GM21447 (cell line): ENCODE data around the gene FIGNL2.
"Not testable (repeated sequence)": the region's sequence is repeated elsewhere in the genome, so short reads cannot be mapped to it uniquely, and the experiment has no call there.

Experiments
- ATAC-seq: cut with Tn5 transposase; IDR thresholded peaks from one replicate; pipeline ENCODE4 v1.9.1; 2021; ENCODE audit not compliant: unreplicated experiment

Gene FIGNL2

DNA sequence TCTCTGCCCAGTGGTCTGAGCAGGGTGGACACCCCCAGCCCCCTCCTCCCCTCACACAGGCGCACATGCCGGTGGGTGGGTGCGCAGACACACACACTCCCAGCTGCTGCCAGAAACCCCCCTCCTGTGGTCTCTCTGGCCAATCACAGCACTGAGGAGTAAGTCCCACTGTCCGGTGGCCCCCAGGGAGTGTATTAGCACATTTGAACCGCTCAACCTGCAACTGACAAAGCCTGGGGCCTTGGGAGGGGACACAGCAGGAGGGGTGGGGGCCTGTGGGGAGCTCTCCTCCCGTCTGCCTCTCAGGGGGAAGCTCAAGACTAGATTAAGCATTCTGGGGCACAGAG lies 11.7 kb downstream of the FIGNL2 start:
- no peak for ATAC-seq

DNA sequence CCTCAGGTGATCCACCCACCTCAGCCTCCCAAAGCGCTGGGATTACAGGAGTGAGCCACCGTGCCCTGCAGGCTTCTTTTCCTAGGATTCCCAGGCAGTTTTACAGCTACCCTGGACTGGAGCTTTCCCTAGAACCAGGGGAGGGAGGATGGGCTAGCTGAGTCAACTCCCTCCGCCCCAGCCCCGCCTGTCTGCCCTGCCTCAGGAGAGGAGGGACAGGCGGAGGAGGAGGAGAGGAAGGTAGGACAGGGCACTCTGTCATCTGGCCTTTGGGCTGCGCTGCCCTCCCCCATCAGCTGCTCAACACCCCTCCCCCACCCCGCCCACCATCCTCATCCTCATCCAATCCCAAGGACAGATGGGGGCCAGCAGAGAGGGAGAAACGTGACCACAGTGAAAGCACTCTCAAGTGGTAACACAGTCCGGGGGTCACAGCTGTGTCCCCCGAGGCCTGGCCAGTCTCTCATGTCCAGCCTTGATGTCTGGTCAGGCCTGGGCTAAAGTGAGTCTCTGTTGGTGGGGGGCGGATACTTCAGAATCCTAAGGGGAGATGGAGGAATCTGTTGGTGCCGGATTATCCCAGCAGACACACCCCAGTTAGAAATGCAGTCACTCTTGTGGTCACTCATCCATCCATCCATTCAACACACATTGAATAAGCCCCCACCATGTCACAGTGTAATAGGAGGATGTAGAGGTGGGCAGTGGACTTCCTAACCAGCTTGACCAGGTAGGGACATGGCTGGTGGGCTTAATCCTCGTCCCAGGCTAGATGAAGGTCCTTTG lies 12.3 kb downstream of the FIGNL2 start:
- no peak for ATAC-seq

DNA sequence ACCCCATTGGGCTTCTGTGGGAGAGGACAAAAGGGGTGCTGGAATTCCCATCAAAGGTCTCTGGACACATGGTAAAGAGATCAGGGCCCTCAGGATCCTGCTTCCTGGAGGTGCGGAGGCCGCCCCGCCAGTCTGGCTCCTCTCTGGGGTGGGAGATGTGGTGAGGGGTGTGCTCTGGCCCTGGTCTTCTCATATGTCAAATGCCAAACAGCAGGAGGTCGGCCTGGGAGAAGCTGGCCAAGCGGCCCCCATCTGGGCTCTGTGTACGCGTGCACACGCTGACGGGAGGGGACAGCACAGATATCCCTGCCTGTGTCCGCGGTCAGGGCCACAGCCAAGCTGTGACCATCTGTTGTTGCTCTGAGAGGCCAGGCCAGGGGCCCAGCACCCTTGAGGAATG lies 14.1 kb downstream of the FIGNL2 start:
- ATAC-seq: no peak

DNA sequence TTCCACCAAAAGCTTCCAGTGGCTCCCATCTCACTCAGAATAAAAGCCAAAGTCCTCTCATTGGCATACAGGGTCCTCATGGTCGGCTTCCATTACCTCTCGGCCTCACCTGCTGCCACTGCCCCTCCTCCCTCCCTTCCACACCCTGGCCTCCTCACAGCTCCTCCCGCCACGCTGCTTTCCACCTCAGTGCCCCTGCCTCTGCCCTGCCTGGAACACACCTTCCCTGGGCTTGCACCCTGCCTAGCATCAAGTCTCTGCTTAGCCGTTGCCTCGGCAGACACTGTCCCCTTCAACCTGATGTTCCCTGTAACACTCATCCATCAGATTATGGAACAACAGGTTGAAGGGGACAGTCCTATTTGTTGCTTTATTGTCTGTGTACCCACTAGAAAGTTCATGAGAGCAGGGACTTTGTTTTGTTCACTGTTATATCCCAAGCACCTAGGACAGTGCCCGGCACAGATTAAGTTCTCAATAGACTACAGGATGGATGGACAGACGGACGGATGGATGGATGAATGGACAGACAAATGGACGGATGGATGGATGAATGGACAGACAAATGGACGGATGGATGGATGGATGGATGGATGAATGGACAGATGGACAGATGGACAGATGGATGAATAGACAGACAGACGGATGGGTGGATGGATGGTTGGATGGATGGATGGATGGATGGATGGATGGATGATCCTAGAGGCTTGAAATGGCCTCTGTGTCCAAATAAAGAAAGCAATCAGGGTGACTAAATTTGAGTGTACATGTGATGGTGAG lies 14.9 kb downstream of the FIGNL2 start:
- no peak for ATAC-seq

DNA sequence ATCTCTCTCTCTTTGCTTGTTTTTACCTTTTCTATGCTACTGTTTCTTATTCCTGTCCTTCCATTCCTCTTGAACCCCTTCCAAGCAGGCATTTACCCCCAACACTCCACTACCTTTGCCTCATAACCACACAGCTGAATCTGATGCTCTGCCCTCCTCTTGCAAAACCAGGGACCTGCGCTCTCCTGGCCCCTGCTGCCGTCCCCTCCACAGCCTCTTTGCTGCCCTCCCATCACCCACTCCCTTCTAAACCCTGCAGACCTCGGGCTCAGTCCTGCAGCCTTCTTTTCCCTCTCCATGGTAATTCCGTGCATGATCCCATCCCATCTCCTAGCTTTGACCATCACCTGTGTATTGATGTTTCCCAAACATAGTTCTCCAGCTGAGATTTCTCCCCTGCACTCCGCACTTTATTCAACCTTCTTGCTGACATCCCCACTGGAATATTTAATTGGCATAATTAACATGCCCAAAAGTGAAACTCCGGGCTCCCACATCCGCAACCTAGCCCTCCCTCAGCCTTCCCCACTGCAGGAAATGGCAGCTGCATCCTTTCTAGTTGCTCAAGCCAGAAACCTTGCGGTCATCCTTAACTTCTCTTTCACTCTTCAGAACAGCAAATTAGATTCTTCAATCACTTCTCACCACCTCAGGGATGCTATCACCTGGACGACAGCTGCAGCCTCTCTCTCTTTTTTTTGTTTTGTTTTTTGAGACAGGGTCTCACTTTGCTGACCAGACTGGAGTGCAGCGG lies 16.0 kb downstream of the FIGNL2 start:
- no peak for ATAC-seq

DNA sequence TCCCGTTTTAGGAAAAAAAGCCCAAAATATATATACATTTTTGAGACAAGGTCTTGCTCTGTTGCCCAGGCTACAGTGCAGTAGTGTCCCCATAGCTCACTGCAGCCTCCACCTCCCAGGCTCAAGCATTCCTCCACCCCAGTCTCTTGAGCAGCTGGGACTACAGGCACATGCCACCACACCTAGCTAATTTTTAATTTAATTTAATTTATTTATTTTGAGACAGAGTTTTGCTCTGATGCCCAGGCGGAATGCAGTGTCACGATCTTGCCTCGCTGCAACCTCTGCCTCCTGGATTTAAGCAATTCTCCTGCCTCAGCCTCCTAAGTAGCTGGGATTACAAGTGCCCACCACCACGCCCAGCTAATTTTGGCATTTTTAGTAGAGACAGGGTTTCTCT lies 16.7 kb downstream of the FIGNL2 start:
- not testable (repeated sequence) for ATAC-seq

DNA sequence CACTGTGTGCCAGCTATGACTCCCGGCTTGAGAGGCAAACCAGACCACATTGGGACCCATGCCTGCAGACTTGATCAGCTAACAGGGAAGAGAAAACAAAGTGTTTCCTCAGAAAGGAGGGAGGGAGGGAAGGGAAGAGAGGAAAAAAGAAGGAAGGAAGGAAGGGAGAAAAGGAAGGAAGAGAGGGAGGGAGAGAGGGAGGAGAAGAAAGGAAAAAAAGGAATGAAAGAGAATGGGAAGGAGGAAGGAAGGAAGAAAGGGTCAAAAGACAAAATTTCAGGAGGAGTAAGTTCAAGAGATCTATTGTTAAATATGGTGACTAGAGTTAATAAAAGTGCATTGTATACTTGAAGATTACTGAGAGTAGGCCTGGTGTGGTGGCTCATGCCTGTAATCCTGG lies 18.9 kb downstream of the FIGNL2 start:
- ATAC-seq: no peak

DNA sequence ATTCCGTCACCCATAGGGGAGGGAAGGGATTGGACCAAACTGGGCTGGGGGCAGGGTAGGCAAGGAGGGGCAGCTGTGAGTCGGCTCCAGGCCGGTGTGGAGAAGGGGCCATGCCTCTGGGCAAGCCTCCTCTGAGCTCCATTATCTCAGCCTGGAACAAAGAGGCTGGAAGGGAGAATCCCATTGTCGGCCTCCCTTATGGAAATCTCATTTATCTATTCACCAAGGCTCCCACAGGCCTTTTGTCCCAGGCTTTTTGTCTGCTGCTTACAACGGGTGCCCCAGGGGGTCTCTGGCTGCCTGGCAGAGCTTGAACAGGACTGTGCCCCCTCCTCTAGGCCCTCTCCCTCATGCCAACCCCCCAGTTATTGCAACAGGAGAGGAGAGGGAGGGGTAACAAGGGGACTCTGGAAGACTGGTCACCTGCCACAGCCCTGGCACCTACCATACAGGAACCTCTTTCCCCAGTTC lies 19.5 kb downstream of the FIGNL2 start:
- ATAC-seq: no peak

DNA sequence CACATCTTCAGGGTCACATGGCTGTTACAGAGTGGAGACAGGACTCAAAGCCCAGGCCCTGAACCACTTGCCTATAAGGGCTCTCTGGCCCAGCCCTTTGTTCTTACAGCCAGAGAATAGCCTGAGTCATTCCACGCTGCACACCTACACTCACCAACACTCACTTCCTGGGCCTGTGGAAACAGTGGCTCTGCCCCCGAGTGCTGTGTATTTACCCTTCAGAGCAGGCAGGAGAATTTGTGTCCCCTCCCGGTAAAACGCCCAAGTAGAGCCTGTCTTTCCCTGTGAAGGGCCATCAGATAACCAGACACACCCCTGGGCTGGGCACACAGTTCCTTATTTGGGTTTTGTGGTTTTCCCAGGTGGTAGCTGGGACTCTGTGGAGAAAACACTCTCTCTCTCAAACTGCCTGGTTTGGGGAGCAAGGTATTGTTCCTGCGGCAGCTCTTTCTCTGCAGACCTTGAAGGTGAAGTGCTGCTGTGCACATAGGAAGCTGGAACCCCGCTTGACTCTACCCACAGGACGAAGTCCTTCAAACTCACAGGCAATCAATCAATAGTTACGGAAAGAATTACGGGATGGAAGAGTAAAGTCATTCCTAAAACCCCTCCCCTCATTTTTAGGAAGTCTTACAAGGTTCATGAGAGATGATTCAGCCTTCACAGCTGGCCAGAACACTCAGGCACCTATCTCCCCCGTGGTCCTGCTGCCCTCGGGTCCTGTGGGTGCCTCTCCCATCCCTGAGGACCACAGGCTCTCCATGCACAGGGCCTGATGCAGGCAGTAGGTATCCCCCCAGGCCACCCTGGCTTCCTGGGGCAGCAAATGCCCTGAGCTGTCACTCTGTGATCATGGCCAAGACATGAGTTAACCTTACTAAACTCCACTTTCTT lies 20.3 kb downstream of the FIGNL2 start:
- ATAC-seq: no peak

DNA sequence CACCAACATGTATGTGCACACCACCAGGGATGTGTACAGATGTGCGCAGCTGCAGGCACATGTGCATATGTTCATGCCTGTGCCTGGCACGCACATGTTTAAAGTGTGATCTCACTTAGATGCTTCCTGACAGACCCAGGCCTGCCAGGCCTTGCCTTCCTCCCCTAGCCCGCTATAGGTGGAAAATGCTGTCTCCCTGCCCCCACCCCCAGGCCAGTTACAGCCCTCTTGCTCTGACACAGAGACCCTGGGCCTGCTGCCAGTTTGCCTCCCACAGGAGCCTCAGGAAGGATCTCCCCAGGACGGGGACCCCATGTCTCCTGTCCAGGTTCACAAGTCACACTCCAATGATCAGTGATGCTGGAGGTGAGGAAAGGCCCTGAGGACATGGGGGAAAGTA lies 21.6 kb downstream of the FIGNL2 start:
- ATAC-seq: no peak

DNA sequence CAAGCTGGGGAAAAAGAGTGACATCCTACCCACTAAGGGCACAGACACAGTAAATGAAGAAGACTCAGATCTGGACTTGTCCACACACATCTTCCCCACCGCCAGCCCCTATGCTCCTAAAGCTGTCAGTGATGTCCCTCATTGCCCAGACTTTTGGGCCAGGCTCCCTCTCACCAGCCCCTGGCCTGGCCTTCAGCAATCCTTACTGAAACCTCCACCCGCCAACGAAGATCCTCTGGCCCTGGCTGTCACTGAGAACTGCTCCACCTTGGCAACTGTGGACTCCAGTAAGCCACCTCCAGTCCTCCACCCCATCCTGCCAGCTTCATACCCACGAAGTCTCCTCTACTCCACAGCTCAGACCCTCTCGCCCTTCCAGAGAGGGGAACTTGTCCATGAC lies 23.3 kb downstream of the FIGNL2 start:
- no peak for ATAC-seq

DNA sequence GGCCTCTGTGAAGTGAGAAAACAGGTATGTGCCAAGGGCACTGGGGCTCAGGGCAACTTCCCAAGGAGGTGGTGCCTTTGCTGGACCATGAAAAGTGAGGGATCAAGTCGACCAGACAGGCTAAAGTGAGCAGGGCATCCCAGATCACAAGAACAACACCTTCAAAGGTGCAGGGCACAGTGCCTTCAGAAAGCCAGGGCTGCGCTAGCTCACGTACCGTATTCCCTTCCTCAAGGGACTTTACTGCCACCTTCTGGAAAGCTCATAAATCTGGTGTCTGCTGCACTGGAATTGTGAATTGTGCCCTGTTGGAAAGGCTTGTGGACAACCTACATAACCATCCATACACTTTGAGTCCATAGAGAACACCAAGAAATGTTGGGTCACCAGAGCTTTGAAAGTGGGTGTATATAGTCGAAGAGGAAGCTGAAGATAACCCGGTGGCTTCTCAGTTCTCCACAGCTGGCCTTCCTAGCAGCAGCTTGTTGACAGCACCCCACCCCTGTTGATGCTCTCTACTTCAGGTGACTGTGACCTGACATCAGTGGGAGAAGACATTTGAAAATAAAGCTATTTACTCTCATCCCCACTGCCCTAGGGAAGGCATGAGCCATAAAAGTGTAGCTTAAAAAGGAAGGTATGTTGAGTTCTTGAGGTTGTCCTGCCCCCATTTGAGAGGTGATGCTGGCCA lies 24.5 kb downstream of the FIGNL2 start:
- ATAC-seq: no peak

DNA sequence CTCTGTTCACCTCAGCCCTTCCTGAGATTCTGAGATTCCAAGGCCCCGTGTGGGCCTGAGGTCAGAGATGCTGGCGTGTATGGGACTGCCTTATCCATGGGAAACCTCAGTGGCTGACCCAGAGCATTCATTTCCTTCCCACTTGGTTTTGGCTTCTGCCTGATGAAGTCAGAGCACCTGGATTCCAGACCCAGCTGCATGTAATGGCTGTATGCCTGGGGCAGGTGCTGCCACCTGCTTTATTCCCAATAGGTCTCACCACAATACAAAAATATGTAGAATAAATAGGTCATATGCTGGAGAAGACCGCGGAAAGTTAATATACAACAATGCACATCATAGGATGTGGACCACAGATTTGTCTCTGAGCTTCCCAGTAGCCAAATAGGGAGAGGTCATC lies 25.6 kb downstream of the FIGNL2 start:
- no peak for ATAC-seq

DNA sequence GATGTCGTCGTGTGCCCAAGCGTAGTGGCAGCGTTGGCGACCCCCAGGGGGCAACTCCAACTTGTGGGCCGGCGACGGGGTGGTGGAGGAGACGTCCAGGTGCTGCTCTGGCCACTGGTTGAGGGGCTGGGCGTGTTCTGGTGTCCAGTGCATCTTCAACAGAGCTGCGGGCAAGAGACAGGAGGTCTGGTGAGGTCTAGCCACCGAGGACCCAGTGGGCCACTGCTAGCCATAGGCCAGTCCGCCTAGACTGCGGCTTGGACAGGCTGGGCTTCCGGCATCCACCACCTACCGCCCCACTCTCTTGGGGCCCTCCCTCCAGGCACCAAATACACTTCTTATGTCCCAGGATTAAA lies 26.3 kb downstream of the FIGNL2 start:
- no peak for ATAC-seq

DNA sequence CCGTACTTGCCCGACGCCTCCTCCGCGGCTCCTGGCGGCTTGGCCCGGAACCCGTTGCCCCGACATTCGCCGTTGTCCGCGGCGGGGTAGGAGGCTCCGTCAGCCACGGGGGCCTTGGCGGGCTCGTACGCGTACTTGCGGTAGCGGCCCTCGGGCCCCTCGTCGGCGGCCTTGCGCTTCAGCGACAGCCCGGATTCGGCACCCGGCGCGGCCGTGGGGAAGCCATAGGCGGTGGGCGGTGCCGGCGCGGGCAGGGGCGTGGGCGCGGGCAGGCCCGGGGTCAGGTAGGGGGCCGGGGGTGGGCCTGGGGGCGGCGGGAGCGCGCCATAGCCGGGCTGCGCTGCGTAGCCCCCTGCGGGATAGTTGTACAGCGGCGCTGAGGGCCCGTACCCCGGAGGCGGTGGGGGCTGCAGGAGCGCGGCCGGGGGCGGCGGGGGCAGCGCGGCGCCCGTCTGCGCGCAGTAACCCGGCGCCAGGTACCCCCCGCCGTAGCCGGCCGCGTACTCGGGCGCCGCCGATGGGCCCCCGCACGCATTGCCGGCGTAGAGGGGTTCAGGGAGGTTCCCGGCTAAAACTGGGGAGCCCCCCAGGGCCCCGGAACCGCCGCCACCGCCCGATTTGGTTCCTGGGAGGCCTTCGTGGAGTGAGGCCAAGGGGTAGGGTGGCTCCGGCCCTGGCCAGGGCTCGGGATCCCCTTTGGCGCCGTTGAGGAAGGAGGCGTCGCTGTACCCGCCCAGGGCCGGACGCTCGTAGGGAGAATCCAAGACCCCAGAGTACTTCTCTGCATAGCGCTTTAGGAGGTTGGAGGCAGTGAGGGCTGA lies 26.9 kb downstream of the FIGNL2 start:
- ATAC-seq: no peak

DNA sequence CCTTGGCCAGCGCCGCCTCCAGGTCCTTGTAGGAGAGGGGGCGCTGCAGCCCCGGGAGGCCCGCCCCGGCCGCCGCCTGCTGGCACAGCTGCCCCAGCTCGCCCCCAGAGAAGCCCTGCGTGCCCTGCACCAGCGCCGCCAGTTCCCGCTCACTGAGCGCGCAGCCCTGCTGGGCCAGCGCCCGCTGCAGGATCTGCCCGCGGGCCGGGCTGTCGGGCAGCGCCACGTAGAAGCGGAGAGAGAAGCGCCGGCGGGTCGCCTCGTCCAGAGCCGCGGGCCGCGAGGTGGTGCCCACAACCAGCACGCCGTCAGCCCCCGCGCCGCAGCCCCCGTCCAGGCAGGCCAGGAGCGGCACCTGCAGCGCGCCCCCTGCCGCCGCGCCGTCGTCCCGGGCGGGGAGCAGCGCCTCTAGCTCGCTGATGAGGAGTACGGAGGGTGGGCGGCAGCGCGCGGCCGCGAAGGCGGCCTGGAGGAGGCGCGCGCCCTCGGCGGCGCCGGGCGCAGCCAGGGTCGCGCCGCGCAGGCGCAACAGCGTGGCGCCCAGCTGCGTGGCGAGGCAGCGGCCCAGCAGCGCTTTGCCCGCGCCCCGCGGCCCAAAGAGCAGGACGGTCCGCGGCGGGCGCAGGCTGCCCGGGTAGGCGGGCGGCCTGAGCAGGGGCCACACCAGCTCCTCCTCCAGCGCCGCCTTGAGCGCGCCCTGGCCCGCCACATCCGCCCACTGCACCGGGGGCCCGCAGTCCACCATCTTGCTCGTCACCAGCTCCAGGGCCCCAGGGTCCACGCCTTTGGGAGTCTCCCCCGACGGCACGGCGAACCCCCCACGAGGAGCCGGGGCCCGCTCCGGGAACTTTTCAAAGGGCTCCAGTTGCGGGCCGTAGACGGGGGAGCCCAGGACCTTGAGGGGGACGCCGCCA lies 27.7 kb downstream of the FIGNL2 start:
- no peak for ATAC-seq

DNA sequence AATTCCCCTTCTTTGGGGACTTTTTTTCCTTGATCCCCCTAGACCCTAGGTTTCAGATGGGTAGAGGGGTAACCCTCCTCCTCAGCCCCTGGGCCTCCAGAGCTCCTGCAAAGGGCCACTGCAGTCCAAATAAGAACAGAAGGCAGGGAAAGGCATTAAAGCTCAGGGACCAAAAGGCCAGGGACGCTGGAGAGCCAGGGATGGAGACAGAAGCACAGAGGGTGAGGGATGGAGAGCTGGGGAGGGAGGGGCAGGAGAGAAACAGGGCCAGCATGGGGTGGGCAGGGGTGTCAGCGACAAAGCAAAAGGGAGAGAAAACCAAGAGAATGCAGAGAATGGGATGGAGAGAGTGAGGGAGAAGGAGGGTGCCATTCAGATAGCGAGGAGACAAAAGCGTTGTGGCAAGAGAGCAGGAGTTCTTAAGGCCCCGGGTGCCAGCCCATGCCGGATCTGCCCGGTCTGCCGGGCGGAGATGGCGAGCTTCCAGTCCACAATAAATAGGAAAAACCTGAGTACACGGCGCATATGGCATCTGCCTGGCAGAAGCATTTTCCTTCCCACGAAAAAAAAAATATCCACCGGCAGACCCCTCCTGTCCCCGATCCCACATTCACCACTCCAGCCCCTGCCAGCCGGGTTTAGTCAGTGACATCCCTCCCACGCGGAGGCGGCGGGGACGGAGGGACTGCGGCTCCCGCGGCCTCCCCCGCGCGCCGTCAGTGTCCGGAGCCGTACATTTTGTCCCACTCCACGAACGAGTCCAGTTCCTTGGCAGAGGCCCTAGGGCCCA lies 28.6 kb downstream of the FIGNL2 start:
- no peak for ATAC-seq
